Kidney (tissue), 14 donors: Measurements from ENCODE around the gene NUMA1. TPM values are rescaled to one million over a fixed set of nuclear protein-coding genes. Genes with fewer than 3 reads are reported as not detected.
A peak's percentile ranks its signal among the peaks of the same experiment; 100 is the strongest.

Experiments
- DNase-seq, 5 donors: peaks; one replicate each; pipeline ENCODE4 v3.0.0-alpha.2; 2013 to 2020
- FAIRE-seq: peaks from 2 replicates; lab custom pipeline; 2012; peaks lifted over from hg19 to GRCh38; lab: Jason Lieb, UNC
- H3K27ac ChIP-seq, 2 donors: one replicate each; pipeline ENCODE4 v1.7.0; 2013; ENCODE audit warnings: low read depth in 2 of 2, low read length in 2 of 2, inconsistent platforms in 1 of 2
- H3K27me3 ChIP-seq: one replicate; pipeline ENCODE4 v1.7.1; 2013; ENCODE audit warnings: low read length, inconsistent platforms; ENCODE audit not compliant: control insufficient read depth, insufficient read depth
- H3K36me3 ChIP-seq, 3 donors: one replicate each; pipeline versions ENCODE4 v1.7.0 to v1.7.1; 2013; ENCODE audit warnings: low read length in 3 of 3, control low read depth in 1 of 3, inconsistent platforms in 1 of 3; ENCODE audit not compliant: insufficient read depth in 3 of 3, control insufficient read depth in 2 of 3
- H3K4me1 ChIP-seq, 3 donors: one replicate each; pipeline versions ENCODE4 v1.7.0 to v1.7.1; 2013; ENCODE audit warnings: low read length in 3 of 3, inconsistent platforms in 1 of 3, low read depth in 1 of 3; ENCODE audit not compliant: control insufficient read depth in 2 of 3, insufficient read depth in 2 of 3
- H3K4me3 ChIP-seq, 3 donors: one replicate each; pipeline versions ENCODE4 v1.7.0 to v1.8.1; 2013; ENCODE audit warnings: low read length in 3 of 3, control low read depth in 1 of 3, inconsistent platforms in 1 of 3
- H3K9ac ChIP-seq, 3 donors: one replicate each; pipeline versions ENCODE4 v1.7.0 to v1.7.1; 2013; ENCODE audit warnings: low read length in 3 of 3, control low read depth in 1 of 3, inconsistent platforms in 1 of 3
- H3K9me3 ChIP-seq, 3 donors: one replicate each; pipeline versions ENCODE4 v1.7.0 to v1.7.1; 2013; ENCODE audit warnings: low read length in 3 of 3, control low read depth in 1 of 3, inconsistent platforms in 1 of 3; ENCODE audit not compliant: control insufficient read depth in 2 of 3, insufficient read depth in 1 of 3
- CTCF ChIP-seq: IDR thresholded peaks from 3 replicates; pipeline ENCODE4 v1.5.1; 2012; ENCODE audit warnings: mild to moderate bottlenecking, moderate library complexity, borderline replicate concordance; ENCODE audit not compliant: insufficient read depth; ENCODE audit errors: extremely low read depth
- intact Hi-C: fragments of 100-400 bp; cut with DNase I; formaldehyde crosslinking; loops from one replicate; pipeline ENCODE4 v1.11.1; 2022
- polyA plus RNA-seq: library from polyadenylated mRNA; stranded (reverse); fragments of 350-450 nt; fragmentation: Illumina TruSeq; extraction: RNeasy Lipid Tissue Mini Kit (QIAGEN cat#74804); gene quantifications from one replicate; pipeline ENCODE4 v1.2.3, GENCODE V29; 2014; ENCODE audit warnings: low read depth, low replicate concordance; ENCODE audit not compliant: insufficient read depth
- total RNA-seq: library from RNA; stranded (reverse); fragmentation: NEBNext Ultra II Directional; extraction: Animal tissue kit (Norgen Biotek cat#: 25700); gene quantifications from one replicate; pipeline ENCODE4 v1.2.1, GENCODE V29; 2021
- donor health status: control.
- donor health status: control.
- donor health status: control.
- donor health status: control.
- donor health status: control.
- donor health status: DM: yes; HTN: yes; CAD: no.
- donor health status: Normal renal cell carcinoma (clear cell type).

NUMA1 gene
- total and polyA plus RNA-seq, 2 donors from 2014 or later, result 85.3 to 198 TPM

DNA sequence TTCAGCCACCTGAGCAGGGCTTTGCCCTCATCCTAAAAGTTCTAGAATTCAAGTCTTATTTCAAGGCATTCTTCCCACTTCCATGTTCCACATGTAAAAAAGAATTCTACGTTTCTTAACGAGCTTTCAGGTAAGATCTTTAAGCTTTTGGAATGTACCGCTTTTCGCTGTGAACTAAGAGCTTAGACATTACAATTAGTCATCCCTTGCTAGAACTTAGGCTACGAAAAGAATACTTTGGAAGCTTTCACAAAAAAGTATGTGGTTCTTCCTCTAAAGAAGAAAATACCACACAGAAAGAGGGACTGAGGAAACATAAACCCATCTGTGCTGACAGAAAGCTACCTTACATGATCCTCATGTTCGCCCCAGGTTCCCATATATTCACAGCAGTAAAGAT lies 1.9 kb downstream of the NUMA1 start:
- Histone ChIP-seq H3K27ac (no peak overlapping the region), H3K9me3 (no peaks in the 10 kb centered on the region), H3K27me3 (no peaks in the 10 kb centered on the region), H3K4me3 (peak overlapping the region; percentile 0 to 79 (median 7)), H3K9ac (peak overlapping the region in 1 of 3 donors; percentile 10), H3K36me3 (no peaks in the 10 kb centered on the region), H3K4me1 (peaks cover 0 to 6% (median 4%) of the 10 kb centered on the region in 3 donors)
- DNase-seq (no peak), FAIRE-seq (no peak)
- intact Hi-C loops, result no loop called here
- TF ChIP-seq CTCF, result no peak

DNA sequence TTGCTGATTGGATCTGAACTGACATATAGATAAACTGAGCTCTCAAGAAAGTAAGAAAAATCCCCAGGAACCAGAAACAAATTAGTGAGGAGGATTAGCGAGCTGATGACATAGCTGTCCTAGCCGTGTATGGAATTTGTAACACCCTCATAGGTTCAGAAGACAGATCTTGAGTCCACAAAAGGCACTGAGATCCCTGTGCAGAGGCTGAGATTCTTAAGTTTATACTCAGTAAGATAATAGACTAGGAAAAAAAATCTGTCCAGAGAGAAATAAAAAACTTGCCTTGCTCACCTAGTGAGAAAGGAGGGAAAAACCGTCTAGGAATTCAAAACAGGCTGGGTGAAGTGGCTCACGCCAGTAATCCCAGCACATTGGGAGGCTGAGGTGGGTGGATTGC lies 4.6 kb downstream of the NUMA1 start:
- no peaks in the 10 kb centered on the region for H3K27me3 ChIP-seq
- no peak overlapping the region for H3K4me3 ChIP-seq
- H3K4me1 ChIP-seq, result peaks cover 0 to 7% (median 7%) of the 10 kb centered on the region in 3 donors
- intact Hi-C loops, result no loop called here
- no peak overlapping the region for H3K9ac ChIP-seq
- no peak for FAIRE-seq
- no peak for TF ChIP-seq CTCF
- no peaks in the 10 kb centered on the region for H3K36me3 ChIP-seq
- no peak overlapping the region for H3K27ac ChIP-seq
- no peak for DNase-seq
- H3K9me3 ChIP-seq, result no peaks in the 10 kb centered on the region

- Histone ChIP-seq H3K36me3 (no peaks in the 10 kb centered on the region), H3K9ac (no peak overlapping the region), H3K9me3 (no peaks in the 10 kb centered on the region), H3K27me3 (no peaks in the 10 kb centered on the region), H3K27ac (no peak overlapping the region), H3K4me3 (no peak overlapping the region), H3K4me1 (peaks cover 0 to 14% (median 10%) of the 10 kb centered on the region in 3 donors)
- DNase-seq (no peak), FAIRE-seq (no peak)
- TF ChIP-seq CTCF, result no peak
- intact Hi-C loops, result no loop called here
Observed at GRCh38 chr11:72075109-72075508, 5.2 kb downstream of the NUMA1 start.

- DNase-seq (peak in 1 of 5 donors; percentile 40), FAIRE-seq (no peak)
- intact Hi-C loops, result no loop called here
- Histone ChIP-seq H3K27ac (no peak overlapping the region), H3K4me3 (no peak overlapping the region), H3K9ac (peak overlapping the region in 1 of 3 donors; percentile 31), H3K27me3 (no peaks in the 10 kb centered on the region), H3K4me1 (peaks cover 0 to 27% (median 20%) of the 10 kb centered on the region in 3 donors), H3K9me3 (no peaks in the 10 kb centered on the region), H3K36me3 (no peaks in the 10 kb centered on the region)
- no peak for TF ChIP-seq CTCF
Observed at GRCh38 chr11:72072348-72072747, 8.0 kb downstream of the NUMA1 start.
